ENCODE data around the gene LGR5. TPM values are rescaled to one million over a fixed set of nuclear protein-coding genes. Genes with fewer than 3 reads are reported as not detected.

The LGR5 gene
- total RNA-seq, 2 experiments from 2014 or later = not detected

DNA sequence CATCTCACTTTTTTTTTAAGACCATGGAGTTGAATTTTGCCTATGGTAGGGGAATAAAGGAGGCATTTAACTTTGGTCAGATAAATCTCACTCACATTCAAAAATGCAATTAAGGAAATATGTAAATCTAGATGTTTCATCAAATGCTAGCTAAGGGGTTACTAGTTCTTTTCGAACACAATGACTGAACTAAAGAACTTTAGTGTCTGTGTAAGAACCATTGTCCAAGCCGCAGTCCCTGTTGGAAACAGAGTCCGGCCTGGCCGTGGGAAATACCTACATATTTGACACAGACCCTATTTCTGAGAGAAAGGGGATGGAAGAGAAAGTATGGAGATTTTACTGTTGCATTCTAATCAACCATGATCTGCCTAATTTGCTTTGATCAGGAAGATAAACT, 17.4 kb downstream of the LGR5 start:
- POLR2A ChIA-PET = no interaction called here
- Mint-ChIP-seq H3K36me3 (ENCODE audit: low read depth) (no peaks in the 10 kb centered on the region), H3K4me1 (ENCODE audit: low read depth) (no peaks in the 10 kb centered on the region), H3K4me3 (no peak overlapping the region), H3K27ac (no peak overlapping the region), H3K27me3 (ENCODE audit: low read depth) (peaks cover 16% of the 10 kb centered on the region), H3K9me3 (ENCODE audit: insufficient read depth) (no peaks in the 10 kb centered on the region)
- CTCF ChIA-PET = interaction anchor here (1.3 to 1.4 kb wide), 2 partner anchors 10 to 41 kb away, joined by 3 read pairs; no protein-coding TSS in a partner anchor
- ATAC-seq = no peak
- no peak for DNase-seq

DNA sequence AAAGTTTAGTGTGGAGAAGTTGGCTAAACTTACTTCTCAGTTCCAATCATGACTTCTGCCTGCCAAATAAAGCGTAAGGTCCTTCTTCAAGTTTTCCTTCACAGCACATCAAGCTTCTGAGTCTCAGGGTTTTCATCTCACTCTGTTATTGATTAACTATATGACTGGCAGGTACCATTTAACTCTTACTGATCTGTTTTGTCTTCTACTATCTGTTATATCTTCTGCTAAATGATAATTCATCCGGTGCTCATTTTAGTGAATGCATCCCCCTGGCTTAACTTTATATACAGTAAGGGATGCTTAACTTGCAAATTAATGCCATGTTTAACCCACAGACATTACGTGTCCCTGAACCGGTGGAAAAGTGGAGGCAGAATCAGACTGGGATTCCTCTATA, 20.7 kb downstream of the LGR5 start:
- H3K9me3 Mint-ChIP-seq (ENCODE audit: insufficient read depth) = no peaks in the 10 kb centered on the region

DNA sequence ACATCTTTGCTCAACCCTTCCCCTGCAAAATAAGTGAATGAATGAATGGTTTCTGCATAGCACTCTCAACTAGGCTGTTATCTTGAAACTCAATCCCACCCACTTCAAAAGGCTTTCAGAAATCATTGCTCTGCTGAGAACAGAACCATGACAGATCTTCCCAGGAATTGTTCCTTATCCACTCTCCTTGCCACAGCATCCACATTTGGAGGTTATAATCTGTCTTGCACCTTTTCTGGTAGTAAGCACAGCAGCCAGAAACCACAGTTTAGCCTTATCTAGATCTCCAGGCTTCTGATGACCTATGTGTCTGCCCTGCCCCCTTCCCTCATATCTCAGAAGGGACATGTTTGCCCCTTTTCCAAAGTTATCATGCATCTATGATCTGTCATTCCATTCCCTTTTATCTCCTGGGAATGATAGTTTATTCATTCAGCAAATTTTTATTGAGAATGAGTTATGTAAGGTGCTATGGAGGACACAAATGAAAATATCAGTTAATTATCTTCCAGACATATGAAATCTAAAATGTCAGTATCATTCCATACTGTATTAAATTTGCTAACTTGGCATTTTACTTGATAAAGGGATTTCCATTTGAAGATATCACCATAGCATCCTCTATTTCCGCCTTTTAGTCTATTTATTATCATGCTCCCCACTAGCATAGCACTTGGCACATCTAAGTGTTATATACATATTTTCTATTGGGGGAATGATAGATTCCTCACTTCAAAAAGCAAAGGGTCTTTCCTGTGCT, 21.4 kb downstream of the LGR5 start:
- H3K4me3 Mint-ChIP-seq = no peak overlapping the region
- ChIA-PET CTCF (no interaction called here), POLR2A (no interaction called here)
- no peaks in the 10 kb centered on the region for H3K4me1 Mint-ChIP-seq (ENCODE audit: low read depth)
- H3K27ac Mint-ChIP-seq = no peak overlapping the region
- ATAC-seq (no peak), DNase-seq (no peak)
- no peaks in the 10 kb centered on the region for H3K36me3 Mint-ChIP-seq (ENCODE audit: low read depth)
- no peaks in the 10 kb centered on the region for H3K9me3 Mint-ChIP-seq (ENCODE audit: insufficient read depth)
- peaks cover 3% of the 10 kb centered on the region for H3K27me3 Mint-ChIP-seq (ENCODE audit: low read depth)

More for the DNA sequence above, 20.7 kb downstream of the LGR5 start:
- Mint-ChIP-seq H3K4me1 (ENCODE audit: low read depth) (no peaks in the 10 kb centered on the region), H3K36me3 (ENCODE audit: low read depth) (no peaks in the 10 kb centered on the region), H3K27ac (no peak overlapping the region), H3K27me3 (ENCODE audit: low read depth) (peaks cover 3% of the 10 kb centered on the region), H3K4me3 (no peak overlapping the region)
- ATAC-seq (no peak), DNase-seq (no peak)
- ChIA-PET CTCF (no interaction called here), POLR2A (no interaction called here)

DNA sequence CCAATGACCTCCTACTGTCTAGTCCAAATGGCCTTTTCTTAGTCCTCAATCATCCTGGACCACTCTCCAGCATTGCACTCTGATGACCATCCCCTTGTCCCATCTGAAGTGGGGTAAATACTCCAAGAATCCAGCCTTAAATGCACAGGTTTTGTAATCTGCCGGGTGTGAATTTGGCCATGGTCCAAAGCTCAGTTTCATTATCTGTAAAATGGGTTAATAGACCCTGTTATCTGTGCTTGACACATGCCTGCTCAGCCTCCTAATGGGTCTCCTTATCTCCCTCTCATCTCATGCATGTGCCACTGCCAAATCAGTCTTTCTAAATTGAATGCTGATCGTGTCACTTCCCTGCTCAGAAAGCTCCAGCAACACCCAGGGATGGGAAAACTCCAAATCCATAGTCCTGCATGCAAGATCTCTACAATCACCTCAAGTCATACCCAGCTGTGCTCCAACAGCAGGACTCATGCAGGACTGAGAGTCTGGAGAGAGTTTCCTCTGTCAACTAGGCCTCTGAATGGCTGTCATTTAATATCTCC, 22.3 kb downstream of the LGR5 start:
- ChIA-PET POLR2A (no interaction called here), CTCF (no interaction called here)
- H3K4me1 Mint-ChIP-seq (ENCODE audit: low read depth) = no peaks in the 10 kb centered on the region
- no peak for ATAC-seq
- peaks cover 3% of the 10 kb centered on the region for H3K27me3 Mint-ChIP-seq (ENCODE audit: low read depth)
- H3K36me3 Mint-ChIP-seq (ENCODE audit: low read depth) = no peaks in the 10 kb centered on the region
- no peaks in the 10 kb centered on the region for H3K9me3 Mint-ChIP-seq (ENCODE audit: insufficient read depth)
- H3K4me3 Mint-ChIP-seq = no peak overlapping the region
- H3K27ac Mint-ChIP-seq = no peak overlapping the region
- DNase-seq = no peak

DNA sequence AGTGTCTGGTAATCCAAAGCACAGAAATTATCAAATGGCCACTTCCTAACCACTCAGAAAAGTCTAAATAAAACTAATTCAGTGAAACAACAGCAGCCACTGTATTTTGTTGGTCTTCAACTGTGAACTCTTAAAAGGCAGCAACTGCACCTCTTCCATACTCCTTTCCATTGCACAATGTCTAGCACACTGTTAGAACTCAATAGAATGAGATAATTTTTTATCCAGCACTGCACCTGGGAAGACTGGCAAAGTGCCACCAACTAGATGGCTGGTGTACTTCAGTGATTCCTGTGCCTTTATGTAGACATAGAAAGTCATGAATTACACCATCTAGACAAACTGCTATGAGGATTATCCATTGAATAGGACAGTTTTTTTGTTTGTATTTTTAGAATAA, 26.2 kb downstream of the LGR5 start:
- Mint-ChIP-seq H3K27me3 (ENCODE audit: low read depth) (peaks cover 2% of the 10 kb centered on the region), H3K4me1 (ENCODE audit: low read depth) (no peaks in the 10 kb centered on the region), H3K27ac (no peak overlapping the region), H3K36me3 (ENCODE audit: low read depth) (no peaks in the 10 kb centered on the region), H3K9me3 (ENCODE audit: insufficient read depth) (no peaks in the 10 kb centered on the region), H3K4me3 (no peak overlapping the region)
- ATAC-seq (no peak), DNase-seq (no peak)
- CTCF ChIA-PET = no interaction called here
- POLR2A ChIA-PET = no interaction called here

DNA sequence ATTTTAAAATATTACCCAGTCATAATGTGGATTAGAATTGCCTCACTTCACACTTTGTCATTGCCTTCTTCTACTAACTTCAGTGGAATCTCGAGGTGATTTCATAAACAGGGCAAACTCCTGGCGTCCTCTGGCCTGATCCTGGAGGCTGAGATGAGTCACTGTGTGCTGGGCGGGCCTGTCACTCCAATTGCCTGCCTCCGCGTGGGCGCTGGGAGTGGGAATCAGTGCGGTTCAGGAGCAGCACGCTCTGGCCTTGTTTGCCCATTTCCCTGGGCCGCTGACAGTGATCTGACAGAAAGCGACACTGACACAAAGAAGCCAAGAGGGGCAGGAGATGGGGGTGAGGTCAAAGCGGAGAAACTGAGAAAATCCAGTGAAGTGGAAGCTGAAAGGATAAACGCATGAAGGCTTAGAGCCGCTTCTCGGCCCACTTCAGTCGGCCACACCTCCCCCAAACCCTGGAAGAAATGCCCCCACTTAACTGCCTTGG, 29.7 kb downstream of the LGR5 start:
- ChIA-PET POLR2A (no interaction called here), CTCF (no interaction called here)
- DNase-seq (no peak), ATAC-seq (no peak)
- Mint-ChIP-seq H3K4me1 (ENCODE audit: low read depth) (no peaks in the 10 kb centered on the region), H3K9me3 (ENCODE audit: insufficient read depth) (no peaks in the 10 kb centered on the region), H3K27ac (no peak overlapping the region), H3K4me3 (no peak overlapping the region), H3K27me3 (ENCODE audit: low read depth) (peaks cover 2% of the 10 kb centered on the region), H3K36me3 (ENCODE audit: low read depth) (no peaks in the 10 kb centered on the region)

DNA sequence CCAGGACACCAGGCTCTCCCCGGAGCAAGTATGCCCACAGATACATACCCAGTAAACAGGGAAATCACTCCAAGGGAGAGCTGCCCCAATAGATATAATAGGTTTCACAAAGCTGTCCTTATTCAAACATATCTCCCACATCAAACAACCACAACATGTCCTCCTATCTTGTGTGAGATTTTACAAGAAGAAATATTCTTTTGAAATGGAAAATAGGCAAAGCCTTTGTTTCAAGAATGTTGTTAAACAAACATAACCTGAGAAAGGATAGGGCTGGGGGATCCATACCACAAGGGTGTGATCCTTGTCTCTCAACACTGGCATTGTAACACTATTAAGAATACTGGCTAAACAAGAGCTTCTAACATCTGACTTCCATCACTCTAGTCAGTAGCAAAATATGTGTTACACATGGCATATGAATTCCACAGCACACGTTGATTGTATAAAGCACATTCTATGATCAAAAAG, 32.9 kb downstream of the LGR5 start:
- ATAC-seq (no peak), DNase-seq (no peak)
- ChIA-PET CTCF (no interaction called here), POLR2A (no interaction called here)
- Mint-ChIP-seq H3K4me1 (ENCODE audit: low read depth) (no peaks in the 10 kb centered on the region), H3K4me3 (no peak overlapping the region), H3K27me3 (ENCODE audit: low read depth) (no peaks in the 10 kb centered on the region), H3K36me3 (ENCODE audit: low read depth) (no peaks in the 10 kb centered on the region), H3K9me3 (ENCODE audit: insufficient read depth) (no peaks in the 10 kb centered on the region), H3K27ac (no peak overlapping the region)

DNA sequence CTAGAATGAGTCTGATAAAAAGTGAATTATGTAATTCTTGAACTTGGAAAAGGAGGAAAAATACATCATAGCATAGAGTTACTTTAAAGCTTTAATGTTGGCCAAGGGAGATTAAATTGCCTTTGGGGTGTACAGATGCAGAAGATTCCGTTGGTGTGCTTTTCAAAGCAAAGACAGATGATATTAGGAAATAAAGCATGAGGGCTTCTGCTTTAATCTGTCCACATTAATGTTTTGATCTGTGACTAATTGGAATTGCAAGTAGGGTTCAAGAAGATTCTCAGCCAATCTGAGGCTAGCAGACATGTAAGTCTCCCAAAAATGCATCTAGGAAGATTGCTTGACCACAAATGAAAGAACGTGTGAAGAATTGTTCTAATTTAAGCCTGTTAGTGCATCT, 35.2 kb downstream of the LGR5 start:
- CTCF ChIA-PET = no interaction called here
- no peak for ATAC-seq

DNA sequence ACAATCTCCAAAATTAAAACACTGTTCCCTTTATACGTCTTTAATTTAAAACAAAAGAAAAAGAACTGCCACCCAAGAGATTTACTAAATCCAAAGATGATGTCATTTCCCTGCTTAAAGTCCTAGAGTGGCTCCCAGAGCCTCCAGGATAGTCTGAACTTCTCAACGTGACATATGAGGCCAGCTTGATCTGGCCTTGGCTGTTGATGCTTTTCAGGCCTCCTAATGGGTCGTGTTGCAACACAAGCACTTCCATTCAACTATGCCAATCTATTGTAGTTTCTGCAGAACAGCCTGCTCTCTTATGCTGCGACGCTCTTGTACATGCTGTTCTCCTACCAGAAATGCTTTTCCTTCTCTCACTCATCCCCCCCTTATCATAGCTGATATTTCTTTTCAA, 35.7 kb downstream of the LGR5 start:
- Mint-ChIP-seq H3K4me3 (no peak overlapping the region), H3K9me3 (ENCODE audit: insufficient read depth) (no peaks in the 10 kb centered on the region), H3K4me1 (ENCODE audit: low read depth) (no peaks in the 10 kb centered on the region), H3K36me3 (ENCODE audit: low read depth) (no peaks in the 10 kb centered on the region), H3K27ac (no peak overlapping the region), H3K27me3 (ENCODE audit: low read depth) (no peaks in the 10 kb centered on the region)
- ChIA-PET CTCF (no interaction called here), POLR2A (no interaction called here)
- DNase-seq = no peak
- no peak for ATAC-seq

More for the DNA sequence above, 35.2 kb downstream of the LGR5 start:
- Mint-ChIP-seq H3K9me3 (ENCODE audit: insufficient read depth) (no peaks in the 10 kb centered on the region), H3K27me3 (ENCODE audit: low read depth) (no peaks in the 10 kb centered on the region), H3K36me3 (ENCODE audit: low read depth) (no peaks in the 10 kb centered on the region), H3K4me3 (no peak overlapping the region), H3K4me1 (ENCODE audit: low read depth) (no peaks in the 10 kb centered on the region), H3K27ac (no peak overlapping the region)
- POLR2A ChIA-PET = no interaction called here
- DNase-seq = no peak

DNA sequence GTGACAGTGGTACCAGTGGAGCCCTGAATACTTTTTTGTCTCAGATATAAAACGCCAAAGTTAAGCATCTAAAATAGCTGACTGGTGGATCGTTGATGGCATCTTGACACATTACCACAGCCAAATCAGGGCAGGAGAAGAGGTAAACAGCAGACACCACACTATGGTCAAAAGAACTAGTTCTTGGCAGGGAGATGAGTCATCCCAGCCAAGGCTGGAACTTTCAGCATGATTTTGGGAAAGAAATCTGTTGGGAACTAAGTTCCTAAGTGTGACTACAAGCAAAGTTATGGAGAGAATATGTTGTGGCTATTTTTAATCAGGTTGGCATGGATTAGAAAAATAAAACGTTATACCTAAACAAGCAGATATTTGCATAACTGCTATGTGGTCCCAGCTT, 36.9 kb downstream of the LGR5 start:
- Mint-ChIP-seq H3K27ac (no peak overlapping the region), H3K36me3 (ENCODE audit: low read depth) (no peaks in the 10 kb centered on the region), H3K4me1 (ENCODE audit: low read depth) (no peaks in the 10 kb centered on the region), H3K4me3 (no peak overlapping the region), H3K27me3 (ENCODE audit: low read depth) (no peaks in the 10 kb centered on the region), H3K9me3 (ENCODE audit: insufficient read depth) (no peaks in the 10 kb centered on the region)
- CTCF ChIA-PET = no interaction called here
- POLR2A ChIA-PET = no interaction called here
- ATAC-seq (no peak), DNase-seq (no peak)

DNA sequence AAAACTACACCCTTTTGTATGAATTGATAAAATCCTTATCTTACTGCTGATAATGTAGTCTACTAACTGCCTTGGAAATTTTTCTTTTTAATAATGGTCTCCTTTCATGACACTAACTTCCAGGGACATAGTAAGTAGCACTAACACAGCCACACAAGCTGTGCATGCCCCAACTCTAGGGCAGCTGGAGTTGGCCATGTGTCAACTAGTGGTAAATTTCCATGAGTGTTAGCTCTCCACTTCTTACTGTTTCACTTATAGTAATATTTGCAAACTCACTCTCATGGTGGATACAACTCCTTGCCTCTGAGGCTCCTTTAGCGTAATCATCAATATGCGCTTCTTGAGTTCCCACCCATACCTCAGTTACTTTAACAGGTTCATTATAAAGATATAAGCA, 38.0 kb downstream of the LGR5 start:
- POLR2A ChIA-PET = no interaction called here
- Mint-ChIP-seq H3K4me1 (ENCODE audit: low read depth) (no peaks in the 10 kb centered on the region), H3K4me3 (no peak overlapping the region), H3K9me3 (ENCODE audit: insufficient read depth) (no peaks in the 10 kb centered on the region), H3K27me3 (ENCODE audit: low read depth) (no peaks in the 10 kb centered on the region), H3K36me3 (ENCODE audit: low read depth) (no peaks in the 10 kb centered on the region), H3K27ac (no peak overlapping the region)
- DNase-seq (no peak), ATAC-seq (no peak)
- CTCF ChIA-PET = no interaction called here

DNA sequence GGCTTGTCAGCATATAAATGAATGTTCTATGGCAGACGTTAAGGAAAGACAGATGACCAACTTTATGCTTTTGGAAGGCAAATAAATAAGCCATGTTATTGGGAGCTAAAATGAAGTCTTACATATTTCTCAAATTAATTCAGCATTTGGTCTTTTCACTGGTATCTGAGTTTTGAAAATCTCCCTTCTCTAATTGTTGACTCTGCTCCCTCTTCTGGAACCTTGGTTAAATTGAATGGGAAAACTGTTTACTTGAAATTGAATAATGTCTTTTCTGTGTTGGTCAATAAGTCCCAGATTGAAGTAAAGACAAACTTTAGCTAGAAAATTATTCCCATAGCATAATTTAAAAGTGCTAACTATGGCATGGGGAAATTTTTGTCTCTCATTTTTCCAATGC, 38.7 kb downstream of the LGR5 start:
- Mint-ChIP-seq H3K4me1 (ENCODE audit: low read depth) (no peaks in the 10 kb centered on the region), H3K36me3 (ENCODE audit: low read depth) (no peaks in the 10 kb centered on the region), H3K27me3 (ENCODE audit: low read depth) (no peaks in the 10 kb centered on the region), H3K9me3 (ENCODE audit: insufficient read depth) (no peaks in the 10 kb centered on the region), H3K27ac (no peak overlapping the region), H3K4me3 (no peak overlapping the region)
- ATAC-seq = no peak
- POLR2A ChIA-PET = interaction anchor here (0.6 kb wide), 1 partner anchor 179 kb away, joined by 3 read pairs; no protein-coding TSS in a partner anchor
- CTCF ChIA-PET = no interaction called here
- no peak for DNase-seq

All from activated CD8-positive, alpha-beta T cell treated with anti-CD3 and anti-CD28 coated beads, Interleukin-2, amount 10 ng/mL, durations not matched to agents 7 days and 5 days (primary cell).